ENCODE data around the gene CLEC4F.

- no peak for TF ChIP-seq TAF1 (IDR thresholded peaks at IDR 0.05; ENCODE audit: borderline replicate concordance, low read depth, low read length)
- TF ChIP-seq NFIC (IDR thresholded peaks at IDR 0.05; ENCODE audit: borderline replicate concordance) = no peak
- TF ChIP-seq POLR2AphosphoS5 (IDR thresholded peaks at IDR 0.05; ENCODE audit: low read depth, low read length) = no peak
- no peak for TF ChIP-seq CTCF (IDR thresholded peaks at IDR 0.05)
- no peak for TF ChIP-seq EZH2phosphoT487 (IDR thresholded peaks at IDR 0.05; ENCODE audit: borderline replicate concordance, low read depth)
- TF ChIP-seq RCOR1 (IDR thresholded peaks at IDR 0.05; ENCODE audit: low read length) = no peak
- TF ChIP-seq MAX (IDR thresholded peaks at IDR 0.05; ENCODE audit: low read depth) = no peak
- TF ChIP-seq JUND (IDR thresholded peaks at IDR 0.05) = no peak
- no peak for TF ChIP-seq YY1 (IDR thresholded peaks at IDR 0.05; ENCODE audit: low read depth)
- no peak for TF ChIP-seq FOXM1 (IDR thresholded peaks at IDR 0.05; ENCODE audit: low read depth)
These were observed 44.1 kb downstream of the CLEC4F start for GRCh38 chr2:70776266-70776665.
